SK-N-SH treated with all-trans-retinoic acid at 6 μM for 48 hours (cell line): Measurements from ENCODE around the gene ZNF146.

Experiments
- ATAC-seq: fragments of 200-7000 bp; cut with Tn5 transposase; 3 replicates; pipeline ENCODE4 v1.9.1; 2020; ENCODE audit warnings: mild to moderate bottlenecking, moderate library complexity
- ARNTL ChIP-seq: fragments of 450-650 bp; formaldehyde crosslinking; IDR thresholded peaks from 2 replicates; pipeline ENCODE4 v1.5.0; 2020; ENCODE audit warnings: low read depth, mild to moderate bottlenecking, moderate library complexity, borderline replicate concordance
- BACH2 ChIP-seq: fragments of 250-450 bp; sonication (Bioruptor Pico); IDR thresholded peaks from 2 replicates; pipeline ENCODE4 v1.9.0; 2021; ENCODE audit warnings: mild to moderate bottlenecking, borderline replicate concordance
- CREB5 ChIP-seq: fragments of 250-450 bp; sonication (Bioruptor Pico); IDR thresholded peaks from 2 replicates; pipeline ENCODE4 v1.5.1; 2020; ENCODE audit warnings: low read depth, mild to moderate bottlenecking, moderate library complexity
- CSDC2 ChIP-seq: fragments of 250-450 bp; sonication (Bioruptor Pico); IDR thresholded peaks from 2 replicates; pipeline ENCODE4 v1.5.0; 2020; ENCODE audit warnings: mild to moderate bottlenecking, moderate library complexity
- ESRRG ChIP-seq: fragments of 250-450 bp; sonication (Bioruptor Pico); IDR thresholded peaks from 2 replicates; pipeline ENCODE4 v1.6.1; 2021; ENCODE audit warnings: mild to moderate bottlenecking
- ISL1 ChIP-seq: fragments of 250-450 bp; sonication (Bioruptor Pico); IDR thresholded peaks from 2 replicates; pipeline ENCODE4 v2.1.2; 2022; ENCODE audit warnings: mild to moderate bottlenecking, moderate library complexity
- OSR1 ChIP-seq: fragments of 250-450 bp; sonication (Bioruptor Pico); IDR thresholded peaks from 2 replicates; pipeline ENCODE4 v1.8.0; 2022; ENCODE audit warnings: moderate library complexity, mild to moderate bottlenecking, inconsistent platforms
- PATZ1 ChIP-seq: fragments of 250-450 bp; sonication (Bioruptor Pico); IDR thresholded peaks from 2 replicates; pipeline ENCODE4 v1.8.0; 2020; ENCODE audit warnings: mild to moderate bottlenecking, moderate library complexity, borderline replicate concordance
- PPARA ChIP-seq: fragments of 250-450 bp; sonication (Bioruptor Pico); IDR thresholded peaks from 2 replicates; pipeline ENCODE4 v1.5.0; 2020; ENCODE audit warnings: mild to moderate bottlenecking, borderline replicate concordance
- RARB ChIP-seq: fragments of 250-450 bp; sonication (Bioruptor Pico); IDR thresholded peaks from 2 replicates; pipeline ENCODE4 v1.8.0; 2021; ENCODE audit warnings: mild to moderate bottlenecking, moderate library complexity
- SNAI2 ChIP-seq: fragments of 250-450 bp; sonication (Bioruptor Pico); IDR thresholded peaks from 2 replicates; pipeline ENCODE4 v1.5.0; 2020; ENCODE audit warnings: mild to moderate bottlenecking, moderate library complexity
- TOX ChIP-seq: fragments of 250-450 bp; sonication (Bioruptor Pico); IDR thresholded peaks from 2 replicates; pipeline ENCODE4 v1.8.0; 2021; ENCODE audit warnings: mild to moderate bottlenecking, moderate library complexity, borderline replicate concordance
- TSHZ2 ChIP-seq: fragments of 250-450 bp; sonication (Bioruptor Pico); IDR thresholded peaks from 2 replicates; pipeline ENCODE4 v1.5.0; 2020; ENCODE audit warnings: mild to moderate bottlenecking, moderate library complexity
- ZC3H10 ChIP-seq: fragments of 250-450 bp; sonication (Bioruptor Pico); IDR thresholded peaks from 2 replicates; pipeline ENCODE4 v1.5.1; 2021; ENCODE audit warnings: mild to moderate bottlenecking, moderate library complexity
- ZFP3 ChIP-seq: fragments of 250-450 bp; sonication (Bioruptor Pico); IDR thresholded peaks from 2 replicates; pipeline ENCODE4 v1.5.0; 2020; ENCODE audit warnings: mild to moderate bottlenecking, moderate library complexity
- ZFP30 ChIP-seq: fragments of 450-650 bp; formaldehyde crosslinking; IDR thresholded peaks from 2 replicates; pipeline ENCODE4 v1.5.0; 2022; ENCODE audit warnings: mild to moderate bottlenecking, moderate library complexity
- ZNF565 ChIP-seq: fragments of 450-650 bp; formaldehyde crosslinking; conservative IDR thresholded peaks from 2 replicates; pipeline ENCODE4 v1.5.0; 2020; ENCODE audit warnings: low read depth, mild to moderate bottlenecking, moderate library complexity
- ZNF70 ChIP-seq: fragments of 450-650 bp; formaldehyde crosslinking; IDR thresholded peaks from 2 replicates; pipeline ENCODE4 v1.5.0; 2020; ENCODE audit warnings: mild to moderate bottlenecking, moderate library complexity
- ZNF8 ChIP-seq: fragments of 450-650 bp; formaldehyde crosslinking; IDR thresholded peaks from 2 replicates; pipeline ENCODE4 v1.5.0; 2020; ENCODE audit warnings: mild to moderate bottlenecking, moderate library complexity
- TF ChIP-seq, protein P1 (sequence below): fragments of 250-450 bp; sonication (Bioruptor Pico); IDR thresholded peaks from 2 replicates; pipeline ENCODE4 v1.8.0; 2021; ENCODE audit warnings: low read depth, mild to moderate bottlenecking, moderate library complexity, borderline replicate concordance
- TF ChIP-seq, protein P2 (sequence below): fragments of 250-450 bp; sonication (Bioruptor Pico); IDR thresholded peaks from 2 replicates; pipeline ENCODE4 v1.5.1; 2021; ENCODE audit warnings: mild to moderate bottlenecking, moderate library complexity

ZNF146 gene

GRCh38 chr19:36265856-36266374 lies 51.0 kb downstream of the ZNF146 start (continued):
- TF ChIP-seq, protein P1, sequence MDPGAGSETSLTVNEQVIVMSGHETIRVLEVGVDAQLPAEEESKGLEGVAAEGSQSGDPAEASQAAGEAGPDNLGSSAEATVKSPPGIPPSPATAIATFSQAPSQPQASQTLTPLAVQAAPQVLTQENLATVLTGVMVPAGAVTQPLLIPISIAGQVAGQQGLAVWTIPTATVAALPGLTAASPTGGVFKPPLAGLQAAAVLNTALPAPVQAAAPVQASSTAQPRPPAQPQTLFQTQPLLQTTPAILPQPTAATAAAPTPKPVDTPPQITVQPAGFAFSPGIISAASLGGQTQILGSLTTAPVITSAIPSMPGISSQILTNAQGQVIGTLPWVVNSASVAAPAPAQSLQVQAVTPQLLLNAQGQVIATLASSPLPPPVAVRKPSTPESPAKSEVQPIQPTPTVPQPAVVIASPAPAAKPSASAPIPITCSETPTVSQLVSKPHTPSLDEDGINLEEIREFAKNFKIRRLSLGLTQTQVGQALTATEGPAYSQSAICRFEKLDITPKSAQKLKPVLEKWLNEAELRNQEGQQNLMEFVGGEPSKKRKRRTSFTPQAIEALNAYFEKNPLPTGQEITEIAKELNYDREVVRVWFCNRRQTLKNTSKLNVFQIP: no peak
- TF ChIP-seq ESRRG (CRISPR knock-in tag) (no peak), ZFP3 (CRISPR knock-in tag) (no peak), ISL1 (no peak), ZNF565 (no peak)

- no peak for TF ChIP-seq BACH2 (CRISPR knock-in tag)
- TF ChIP-seq ZNF565: no peak
- no peak for TF ChIP-seq TSHZ2
- no peak for TF ChIP-seq ZC3H10 (CRISPR knock-in tag)
- no peak for TF ChIP-seq ZNF8 (CRISPR knock-in tag)
- TF ChIP-seq ZFP30 (CRISPR knock-in tag): no peak
- no peak for TF ChIP-seq ARNTL (CRISPR knock-in tag)
- no peak for TF ChIP-seq TOX (CRISPR knock-in tag)
- no peak for TF ChIP-seq CREB5
- TF ChIP-seq SNAI2: no peak
- TF ChIP-seq, protein P2, sequence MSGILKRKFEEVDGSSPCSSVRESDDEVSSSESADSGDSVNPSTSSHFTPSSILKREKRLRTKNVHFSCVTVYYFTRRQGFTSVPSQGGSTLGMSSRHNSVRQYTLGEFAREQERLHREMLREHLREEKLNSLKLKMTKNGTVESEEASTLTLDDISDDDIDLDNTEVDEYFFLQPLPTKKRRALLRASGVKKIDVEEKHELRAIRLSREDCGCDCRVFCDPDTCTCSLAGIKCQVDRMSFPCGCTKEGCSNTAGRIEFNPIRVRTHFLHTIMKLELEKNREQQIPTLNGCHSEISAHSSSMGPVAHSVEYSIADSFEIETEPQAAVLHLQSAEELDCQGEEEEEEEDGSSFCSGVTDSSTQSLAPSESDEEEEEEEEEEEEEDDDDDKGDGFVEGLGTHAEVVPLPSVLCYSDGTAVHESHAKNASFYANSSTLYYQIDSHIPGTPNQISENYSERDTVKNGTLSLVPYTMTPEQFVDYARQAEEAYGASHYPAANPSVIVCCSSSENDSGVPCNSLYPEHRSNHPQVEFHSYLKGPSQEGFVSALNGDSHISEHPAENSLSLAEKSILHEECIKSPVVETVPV (CRISPR knock-in tag): no peak
- no peak for TF ChIP-seq RARB (CRISPR knock-in tag)
- TF ChIP-seq PATZ1: no peak
- TF ChIP-seq OSR1 (CRISPR knock-in tag): no peak
- TF ChIP-seq, protein P1: no peak
- TF ChIP-seq PPARA (CRISPR knock-in tag): no peak
- TF ChIP-seq ZNF70 (CRISPR knock-in tag): no peak
- no peak for TF ChIP-seq ISL1
- no peak for TF ChIP-seq CSDC2 (CRISPR knock-in tag)
- ATAC-seq: no peak
Measured at GRCh38 chr19:36266375-36266961, 51.6 kb downstream of the ZNF146 start.
